ENCODE data around the gene VPS26B.

DNA sequence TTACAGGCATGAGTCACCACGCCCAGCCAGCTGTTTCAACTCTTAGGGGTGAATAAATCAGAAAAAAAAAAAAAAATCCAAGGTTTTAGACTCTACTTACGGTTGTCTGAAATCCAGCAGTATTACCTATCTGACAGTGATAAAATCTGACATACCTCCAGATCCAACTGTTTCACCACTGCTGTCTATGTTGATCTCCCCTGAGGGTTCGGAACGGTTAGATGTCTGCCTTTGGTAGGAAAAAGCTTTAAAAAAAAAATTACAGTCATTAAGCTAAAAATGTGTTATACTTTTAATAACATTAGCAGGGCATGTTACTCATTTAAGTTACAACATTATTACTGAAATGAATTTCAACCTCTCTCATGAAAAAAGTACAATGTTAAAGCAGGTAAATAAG is 21.8 kb upstream of the VPS26B start:
- TF ChIP-seq CTCF (IDR thresholded peaks at IDR 0.05; ENCODE audit: poor library complexity): no peak
- TF ChIP-seq EZH2 (IDR thresholded peaks at IDR 0.05; ENCODE audit: borderline replicate concordance): no peak
